GM19351 (cell line): ENCODE measurements around the gene TNFRSF13B.

Experiments
- ATAC-seq: cut with Tn5 transposase; IDR thresholded peaks from one replicate; pipeline ENCODE4 v1.9.1; 2021; ENCODE audit warnings: mild to moderate bottlenecking, moderate library complexity; ENCODE audit not compliant: unreplicated experiment

Gene TNFRSF13B

DNA sequence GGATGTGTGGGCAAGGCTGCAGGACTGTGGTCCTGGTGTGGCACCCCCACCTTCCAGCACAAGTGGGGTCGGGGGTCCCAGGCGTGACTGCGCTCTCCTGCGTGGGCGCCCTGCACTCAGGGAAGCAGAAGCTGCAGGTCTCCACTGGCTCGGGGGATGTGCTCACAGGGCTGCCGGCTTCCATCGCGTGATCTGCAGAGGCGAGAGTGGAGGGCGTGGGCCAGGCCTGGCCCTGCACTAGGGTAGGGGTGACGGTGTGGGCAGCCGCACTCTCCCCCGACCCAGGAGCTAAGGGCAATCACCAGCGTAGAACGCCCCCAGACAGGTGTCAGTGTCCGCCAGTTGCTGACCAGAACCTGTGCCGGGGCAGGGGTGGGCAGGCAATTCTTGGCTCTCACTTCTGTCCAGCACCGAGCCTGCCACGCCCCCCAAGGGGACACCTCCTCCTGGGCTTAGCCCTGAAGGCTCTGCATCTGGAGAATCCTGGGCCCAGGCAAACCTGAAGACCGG lies 32.3 kb downstream of the TNFRSF13B start:
- ATAC-seq, result no peak

DNA sequence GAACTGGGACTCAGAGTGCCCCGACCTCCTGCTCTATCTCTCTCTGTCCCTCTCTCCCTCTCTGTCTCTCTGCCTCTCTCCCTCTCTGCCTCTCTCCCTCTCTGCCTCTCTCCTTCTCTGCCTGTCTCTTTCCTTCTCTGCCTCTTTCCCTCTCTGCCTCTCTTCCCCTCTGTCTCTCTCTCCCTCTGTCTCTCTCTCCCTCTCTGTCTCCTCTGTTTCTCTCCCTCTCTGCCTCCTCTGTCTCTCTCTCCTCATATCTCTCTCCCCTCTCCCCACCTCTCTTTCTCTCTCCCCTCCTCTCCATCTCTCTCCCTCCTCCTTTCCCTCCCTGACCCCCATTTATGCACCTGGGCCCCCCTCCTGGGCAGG lies 32.7 kb downstream of the TNFRSF13B start:
- ATAC-seq, result no peak

GRCh38 chr17:16938496-16939207 lies 33.3 kb downstream of the TNFRSF13B start:
- ATAC-seq, result no peak

- no peak for ATAC-seq
These were observed 33.9 kb downstream of the TNFRSF13B start for GRCh38 chr17:16938031-16938430.

GRCh38 chr17:16937431-16937830 lies 34.5 kb downstream of the TNFRSF13B start:
- ATAC-seq, result no peak

- no peak for ATAC-seq
These were observed 35.2 kb downstream of the TNFRSF13B start for GRCh38 chr17:16936536-16937310.

GRCh38 chr17:16935786-16936185 lies 36.1 kb downstream of the TNFRSF13B start:
- ATAC-seq, result no peak

DNA sequence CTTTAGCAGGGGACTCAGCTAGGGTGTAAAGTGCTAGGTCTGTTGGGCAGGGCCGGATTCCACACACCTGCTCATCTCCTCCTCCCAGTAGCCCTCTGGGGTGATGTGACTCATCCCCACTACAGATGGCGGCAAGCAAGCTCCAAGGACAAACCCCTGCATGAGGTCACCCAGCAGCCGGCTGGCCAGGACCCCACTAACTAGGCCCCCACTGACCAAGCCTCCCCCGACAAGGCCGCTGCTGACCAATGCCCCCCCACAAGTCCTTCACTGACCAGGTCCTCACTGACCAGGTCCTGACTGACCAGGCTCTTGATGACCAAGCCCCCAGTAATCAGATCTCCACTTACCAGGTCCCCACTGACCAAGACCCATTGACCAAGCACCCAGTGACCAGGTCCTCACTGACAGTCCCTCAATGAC lies 36.7 kb downstream of the TNFRSF13B start:
- ATAC-seq, result no peak

DNA sequence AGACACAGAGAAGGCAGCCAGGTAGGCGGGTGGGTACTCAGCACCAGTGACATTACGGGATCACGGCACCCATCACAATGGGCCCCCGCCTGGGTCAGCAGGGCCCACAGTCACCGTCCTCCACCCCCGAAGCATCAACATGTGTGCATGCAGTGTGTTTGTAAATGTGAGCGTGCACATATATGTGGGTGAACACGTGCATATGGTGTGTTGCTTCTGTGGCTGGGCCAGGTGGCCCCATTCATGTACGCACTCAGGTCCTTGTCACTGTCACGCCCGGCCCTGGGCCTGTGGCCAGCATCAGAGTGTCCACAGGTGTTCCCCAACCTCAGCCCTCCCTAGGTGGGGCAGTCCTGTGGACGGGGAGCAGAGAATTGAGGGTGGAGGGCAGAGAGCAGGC lies 37.1 kb downstream of the TNFRSF13B start:
- ATAC-seq, result no peak

- no peak for ATAC-seq
These were observed 37.7 kb downstream of the TNFRSF13B start for GRCh38 chr17:16934133-16934795.

DNA sequence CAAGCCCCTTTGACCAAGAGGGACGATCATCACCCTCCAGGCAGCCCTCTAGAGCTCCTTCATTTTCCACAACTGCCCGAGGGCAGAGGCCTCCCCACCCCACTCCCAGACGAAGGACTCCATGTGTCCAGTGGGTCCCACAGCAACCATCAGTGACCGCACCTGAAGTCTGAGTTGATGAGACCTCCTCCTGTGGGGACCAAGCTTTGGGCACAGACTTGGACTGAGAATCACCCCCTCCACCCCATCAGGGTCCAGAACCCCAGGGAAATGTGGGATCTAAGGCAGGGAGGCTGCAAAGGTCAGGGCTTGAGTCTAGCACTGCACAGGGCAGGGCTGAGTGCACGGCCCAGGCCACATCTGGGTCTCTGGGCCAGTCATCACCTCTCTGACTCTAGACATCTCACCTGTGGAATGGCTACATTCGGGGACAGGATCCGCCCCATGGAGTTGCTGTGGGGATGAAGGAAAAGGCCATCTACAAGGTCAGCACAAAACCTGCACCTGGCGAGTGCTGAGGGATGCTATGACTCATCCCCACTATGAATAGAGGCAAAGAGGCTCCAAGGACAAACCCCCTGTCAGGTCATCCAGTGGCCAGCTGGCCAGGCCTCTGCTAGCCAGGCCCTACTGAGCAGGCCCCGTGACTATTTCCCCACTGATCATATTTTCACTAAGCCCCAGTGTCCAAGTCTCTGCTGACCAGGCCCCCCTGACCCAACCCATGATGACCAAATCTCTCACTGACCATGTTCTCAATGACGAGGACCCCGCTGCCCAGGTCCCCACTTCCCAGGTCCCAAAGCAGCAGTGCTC lies 38.4 kb downstream of the TNFRSF13B start:
- ATAC-seq, result no peak

DNA sequence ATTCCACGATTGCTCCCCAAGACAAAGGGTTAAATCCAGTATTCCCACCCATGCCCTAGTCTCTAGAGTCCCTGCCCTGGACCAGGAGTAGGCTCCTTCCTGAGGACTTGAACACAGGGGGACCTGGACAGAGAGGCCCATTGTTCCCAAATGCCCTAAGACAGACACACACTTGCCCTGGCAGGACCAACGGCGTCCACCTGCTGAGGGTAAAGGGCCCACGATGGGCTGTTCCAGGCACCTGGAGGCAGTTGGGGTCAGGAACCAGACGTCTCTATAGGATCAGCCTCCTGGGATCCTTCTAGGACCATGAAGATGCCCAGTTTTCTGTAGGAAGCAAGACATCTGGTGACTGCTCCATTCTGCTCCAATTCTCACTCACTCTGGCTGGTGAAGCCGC lies 39.3 kb downstream of the TNFRSF13B start:
- no peak for ATAC-seq

DNA sequence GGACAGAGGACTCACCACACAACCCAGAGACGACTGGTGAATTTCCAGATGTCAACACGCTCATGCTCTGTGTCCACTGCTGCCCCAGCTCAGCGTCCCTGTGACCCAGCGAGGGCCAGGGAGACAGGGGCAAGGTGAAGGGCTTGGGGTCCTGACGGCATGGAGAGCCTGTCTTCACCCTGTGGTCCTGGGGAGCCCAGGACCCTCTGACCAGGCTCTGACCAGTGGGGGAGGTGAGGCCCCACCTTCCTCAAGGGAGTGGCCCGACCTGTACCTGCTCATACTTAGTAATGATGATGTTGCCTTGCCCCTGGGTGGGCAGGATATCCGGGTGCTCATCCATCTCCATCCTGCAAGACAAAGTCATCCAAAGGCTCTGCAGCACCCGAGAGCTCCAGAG lies 39.8 kb downstream of the TNFRSF13B start:
- no peak for ATAC-seq

GRCh38 chr17:16931318-16932060 lies 40.4 kb downstream of the TNFRSF13B start:
- no peak for ATAC-seq

DNA sequence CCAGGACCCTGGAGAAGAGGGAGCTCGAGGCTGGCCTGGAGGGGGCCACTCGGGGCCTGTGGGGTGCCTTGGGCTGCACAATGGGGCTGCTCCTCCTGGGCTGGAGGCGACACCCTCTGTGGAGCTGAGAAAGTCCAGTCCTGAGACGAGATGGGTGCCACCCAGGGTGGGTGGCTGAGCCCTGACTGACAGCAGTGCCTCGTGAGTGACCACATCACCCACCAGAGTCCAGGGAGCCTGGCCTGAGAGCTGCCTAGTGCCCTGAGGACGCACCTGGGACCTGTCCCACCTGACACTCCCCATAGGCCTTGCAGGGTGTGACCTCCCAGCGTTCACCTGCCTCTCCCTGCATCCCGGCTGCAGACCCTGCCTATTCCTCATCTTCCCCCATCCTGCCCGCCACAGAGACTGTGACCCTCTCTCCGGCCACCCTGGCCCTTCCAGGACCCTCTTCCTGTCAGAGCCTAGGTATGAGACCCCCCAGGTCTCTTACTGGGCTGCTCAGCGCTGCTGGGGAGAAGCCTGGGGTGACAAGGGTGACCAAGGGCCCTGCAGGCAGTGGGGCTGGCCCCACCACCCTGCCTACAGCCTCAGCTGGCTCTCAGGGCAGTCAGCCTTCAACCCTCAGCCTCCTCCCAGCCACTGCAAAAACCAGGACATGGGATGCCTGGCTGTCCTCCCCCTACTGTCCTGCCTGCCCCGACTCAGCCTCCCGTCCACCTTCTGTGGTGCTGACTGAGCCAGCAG lies 41.2 kb downstream of the TNFRSF13B start:
- no peak for ATAC-seq

- ATAC-seq, result no peak
These were observed 42.0 kb downstream of the TNFRSF13B start for GRCh38 chr17:16929757-16930520.

DNA sequence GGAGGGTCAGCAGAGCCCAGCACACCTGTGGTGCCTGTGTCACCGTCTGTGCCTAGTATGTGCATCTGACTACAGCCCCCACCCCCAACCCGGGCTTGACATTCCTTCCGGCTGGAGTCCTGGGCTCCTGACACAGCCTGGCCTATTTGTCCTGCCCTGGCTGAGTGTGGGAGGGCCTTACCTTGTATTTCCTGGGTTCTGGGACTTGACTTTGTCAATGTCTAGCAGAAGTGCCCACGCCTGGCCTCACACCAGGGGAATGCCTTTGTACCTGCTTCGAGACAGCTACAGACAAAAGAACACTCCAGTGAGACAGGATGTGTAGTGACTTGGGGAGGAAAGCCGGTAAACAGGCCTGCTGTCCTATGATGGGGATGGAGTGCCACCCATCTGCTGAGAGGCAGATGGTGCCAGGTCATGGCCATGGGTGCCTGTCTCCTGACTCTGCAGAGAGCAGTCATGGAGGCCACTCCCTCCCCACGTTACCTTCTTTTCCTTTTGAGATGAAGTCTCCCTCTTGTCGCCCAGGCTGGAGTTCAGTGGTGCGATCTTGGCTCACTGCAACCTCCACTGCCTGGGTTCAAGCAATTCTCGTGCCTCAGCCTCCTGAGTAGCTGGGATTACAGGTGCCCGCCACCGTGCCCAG lies 42.8 kb downstream of the TNFRSF13B start:
- no peak for ATAC-seq

- ATAC-seq, result no peak
These were observed 43.4 kb downstream of the TNFRSF13B start for GRCh38 chr17:16928406-16929034.
